Esophagus squamous epithelium (tissue), 4 donors: ENCODE results near the gene GATA6.

Experiments used
- POLR2A ChIP-seq, 4 donors: fragments of 450-650 bp; IDR thresholded peaks; one replicate each; pipeline ENCODE4 v1.6.1; 2017; ENCODE audit warnings: antibody characterized with exemption in 4 of 4, mild to moderate bottlenecking in 4 of 4, moderate library complexity in 3 of 4
- TF ChIP-seq, protein P1 (sequence below), 6 experiments: fragments of 450-650 bp in 4 of 6; fragments of 200-600 bp in 2 of 6; sonication (generic) in 2 of 6; IDR thresholded peaks; one replicate each; pipeline ENCODE4 v1.5.1; 2016 to 2019; ENCODE audit warnings: antibody characterized with exemption in 6 of 6, mild to moderate bottlenecking in 4 of 6, moderate library complexity in 4 of 6

DNA sequence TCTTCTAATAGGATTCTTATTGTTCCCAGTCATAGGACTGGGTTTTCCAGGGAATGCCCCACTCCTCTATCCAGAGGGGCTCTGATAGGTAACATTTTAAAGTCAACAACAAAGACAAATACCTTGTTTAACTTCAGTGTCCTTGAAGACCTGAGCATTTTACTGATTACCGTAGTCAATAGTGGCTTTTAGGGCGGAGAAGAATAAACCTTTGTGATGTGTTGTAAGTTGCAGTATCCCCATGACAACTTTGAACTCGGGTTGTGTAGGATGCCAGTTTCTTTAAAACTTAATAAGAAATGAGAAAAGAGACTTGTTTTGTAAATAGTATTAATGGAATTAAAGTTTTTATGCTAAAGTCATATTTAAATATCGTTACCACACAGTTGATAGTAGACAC lies 6.0 kb downstream of the GATA6 start:
- TF ChIP-seq, protein P1, sequence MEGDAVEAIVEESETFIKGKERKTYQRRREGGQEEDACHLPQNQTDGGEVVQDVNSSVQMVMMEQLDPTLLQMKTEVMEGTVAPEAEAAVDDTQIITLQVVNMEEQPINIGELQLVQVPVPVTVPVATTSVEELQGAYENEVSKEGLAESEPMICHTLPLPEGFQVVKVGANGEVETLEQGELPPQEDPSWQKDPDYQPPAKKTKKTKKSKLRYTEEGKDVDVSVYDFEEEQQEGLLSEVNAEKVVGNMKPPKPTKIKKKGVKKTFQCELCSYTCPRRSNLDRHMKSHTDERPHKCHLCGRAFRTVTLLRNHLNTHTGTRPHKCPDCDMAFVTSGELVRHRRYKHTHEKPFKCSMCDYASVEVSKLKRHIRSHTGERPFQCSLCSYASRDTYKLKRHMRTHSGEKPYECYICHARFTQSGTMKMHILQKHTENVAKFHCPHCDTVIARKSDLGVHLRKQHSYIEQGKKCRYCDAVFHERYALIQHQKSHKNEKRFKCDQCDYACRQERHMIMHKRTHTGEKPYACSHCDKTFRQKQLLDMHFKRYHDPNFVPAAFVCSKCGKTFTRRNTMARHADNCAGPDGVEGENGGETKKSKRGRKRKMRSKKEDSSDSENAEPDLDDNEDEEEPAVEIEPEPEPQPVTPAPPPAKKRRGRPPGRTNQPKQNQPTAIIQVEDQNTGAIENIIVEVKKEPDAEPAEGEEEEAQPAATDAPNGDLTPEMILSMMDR (IDR thresholded peaks at IDR 0.05) = no peak
- TF ChIP-seq POLR2A (IDR thresholded peaks at IDR 0.05) = no peak
